ENCODE measurements around the gene COLGALT1.

GRCh38 chr19:17562097-17562496 lies 6.6 kb downstream of the COLGALT1 start:
- TF ChIP-seq CTCF (IDR thresholded peaks at IDR 0.05; ENCODE audit: low read depth, low read length, poor library complexity, severe bottlenecking) (no peak), EZH2phosphoT487 (IDR thresholded peaks at IDR 0.05; ENCODE audit: borderline replicate concordance, low read length) (no peak)
